Brain microvascular endothelial cell (primary cell): ENCODE data around the gene TAS2R31.

Experiments
- DNase-seq: peaks from one replicate; pipeline ENCODE4 v3.0.0-alpha.2; 2020
- H3K27ac ChIP-seq: fragments of 250-450 bp; sonication (Bioruptor Pico); 2 replicates; pipeline ENCODE4 v1.5.1; 2020; ENCODE audit warnings: mild to moderate bottlenecking, moderate library complexity
- H3K27me3 ChIP-seq: fragments of 250-450 bp; sonication (Bioruptor Pico); replicated peaks from 2 replicates; pipeline ENCODE4 v1.5.1; 2020; ENCODE audit warnings: mild to moderate bottlenecking
- H3K36me3 ChIP-seq: fragments of 250-450 bp; sonication (Bioruptor Pico); replicated peaks from 2 replicates; pipeline ENCODE4 v1.5.1; 2020; ENCODE audit warnings: mild to moderate bottlenecking
- H3K4me3 ChIP-seq: 2 replicates; pipeline ENCODE4 v1.5.1; 2011; ENCODE audit warnings: low read depth, mild to moderate bottlenecking, control low read depth, low read length, moderate library complexity
- in situ Hi-C: cut with HindIII; loops from 2 replicates; pipeline ENCODE4 v1.10.0; 2017; ENCODE audit warnings: low sequenced_read_pairs, low pct_ligation_motif_present
- TF ChIP-seq, protein P1 (sequence below): IDR thresholded peaks from 2 replicates; pipeline ENCODE4 v1.5.1; 2011; ENCODE audit warnings: low read depth, mild to moderate bottlenecking, moderate library complexity, low read length, control low read depth, inconsistent platforms; ENCODE audit errors: missing control alignments

TAS2R31 gene

DNA sequence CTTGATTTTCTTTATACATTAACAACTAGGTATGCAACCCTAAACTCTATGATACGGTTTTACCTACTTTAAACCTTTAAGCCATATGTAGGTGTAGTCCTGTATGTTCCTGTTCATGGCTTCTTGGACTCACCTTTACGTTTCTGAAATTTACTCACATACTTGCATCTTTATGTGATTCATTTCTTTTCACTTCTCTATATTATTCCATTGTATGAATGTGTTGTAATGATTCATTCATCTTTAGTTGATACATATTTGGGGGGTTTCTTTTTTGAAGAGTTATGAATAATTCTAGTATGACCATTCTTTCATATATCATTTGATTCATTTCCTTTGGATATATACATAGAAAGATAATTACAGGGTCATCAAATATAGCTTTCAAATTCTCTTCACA is 42.1 kb downstream of the TAS2R31 start:
- no peaks in the 10 kb centered on the region for H3K36me3 ChIP-seq
- in situ Hi-C loops, result no loop called here
- no peaks in the 10 kb centered on the region for H3K27me3 ChIP-seq
- DNase-seq, result no peak
- TF ChIP-seq, protein P1, sequence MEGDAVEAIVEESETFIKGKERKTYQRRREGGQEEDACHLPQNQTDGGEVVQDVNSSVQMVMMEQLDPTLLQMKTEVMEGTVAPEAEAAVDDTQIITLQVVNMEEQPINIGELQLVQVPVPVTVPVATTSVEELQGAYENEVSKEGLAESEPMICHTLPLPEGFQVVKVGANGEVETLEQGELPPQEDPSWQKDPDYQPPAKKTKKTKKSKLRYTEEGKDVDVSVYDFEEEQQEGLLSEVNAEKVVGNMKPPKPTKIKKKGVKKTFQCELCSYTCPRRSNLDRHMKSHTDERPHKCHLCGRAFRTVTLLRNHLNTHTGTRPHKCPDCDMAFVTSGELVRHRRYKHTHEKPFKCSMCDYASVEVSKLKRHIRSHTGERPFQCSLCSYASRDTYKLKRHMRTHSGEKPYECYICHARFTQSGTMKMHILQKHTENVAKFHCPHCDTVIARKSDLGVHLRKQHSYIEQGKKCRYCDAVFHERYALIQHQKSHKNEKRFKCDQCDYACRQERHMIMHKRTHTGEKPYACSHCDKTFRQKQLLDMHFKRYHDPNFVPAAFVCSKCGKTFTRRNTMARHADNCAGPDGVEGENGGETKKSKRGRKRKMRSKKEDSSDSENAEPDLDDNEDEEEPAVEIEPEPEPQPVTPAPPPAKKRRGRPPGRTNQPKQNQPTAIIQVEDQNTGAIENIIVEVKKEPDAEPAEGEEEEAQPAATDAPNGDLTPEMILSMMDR, result no peak
- no peak overlapping the region for H3K27ac ChIP-seq
- H3K4me3 ChIP-seq, result no peak overlapping the region

DNA sequence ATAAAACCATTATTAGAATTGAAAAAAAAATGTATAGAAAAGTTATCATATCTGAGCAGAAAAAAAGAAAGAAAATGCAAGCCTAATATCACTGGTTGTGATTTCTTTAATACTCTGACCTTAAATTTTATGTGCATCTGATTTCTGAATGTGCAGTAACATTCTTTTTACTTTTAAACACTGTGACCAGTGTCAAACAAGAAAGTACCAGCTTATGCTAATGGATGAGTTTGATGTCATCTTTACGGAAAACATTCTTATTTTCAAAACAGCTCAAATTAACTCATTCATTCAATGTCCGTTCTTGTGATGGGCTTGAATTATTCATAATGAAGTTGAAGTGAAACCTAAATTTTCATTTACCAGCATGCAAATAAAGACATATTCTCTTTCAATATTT is 44.4 kb downstream of the TAS2R31 start, which contains the start of gene TAS2R50:
Gene TAS2R50, minus strand, starts transcription at position 101 of the 400 bp plus-strand sequence. Its CDS starts 52 bp downstream, at position 49.
- Histone ChIP-seq H3K27ac (no peak within 1 kb of the TSS), H3K4me3 (no peak within 1 kb of the TSS), H3K27me3 (no peaks in the 10 kb centered on the region), H3K36me3 (no peaks in the 10 kb centered on the region)
- in situ Hi-C loops, result no loop called here
- DNase-seq, result no peak
- TF ChIP-seq, protein P1, result no peak

DNA sequence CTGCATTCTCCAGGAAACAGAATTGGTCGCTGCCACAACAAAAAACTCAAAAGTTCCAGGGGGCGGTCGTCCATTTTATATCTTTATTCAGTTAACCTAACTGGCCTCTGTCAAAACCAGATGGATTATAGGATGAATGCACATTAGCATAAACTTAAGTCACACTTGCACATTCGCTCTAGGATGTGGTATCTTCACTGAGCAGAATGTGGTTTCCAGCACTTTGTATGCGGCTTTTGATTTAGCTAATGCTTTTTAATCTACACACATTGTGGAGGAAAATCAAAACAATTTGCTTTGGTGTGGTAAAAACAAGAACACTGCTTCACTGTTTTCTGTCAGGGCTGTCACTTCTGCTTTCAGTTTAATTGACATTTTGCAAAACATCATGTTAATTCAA is 49.0 kb downstream of the TAS2R31 start:
- no peak for DNase-seq
- no peaks in the 10 kb centered on the region for H3K36me3 ChIP-seq
- TF ChIP-seq, protein P1, result no peak
- H3K27me3 ChIP-seq, result no peaks in the 10 kb centered on the region
- in situ Hi-C loops, result no loop called here
- no peak overlapping the region for H3K27ac ChIP-seq
- H3K4me3 ChIP-seq, result no peak overlapping the region
